LHCN-M2 (cell line): ENCODE results near the gene DUSP2. TPM values are rescaled to one million over a fixed set of nuclear protein-coding genes. Genes with fewer than 3 reads are reported as not detected.

Experiments used
- DNase-seq: peaks from one replicate; pipeline ENCODE4 v3.0.0-alpha.2; 2012; ENCODE audit warnings: low read depth
- polyA plus RNA-seq: library from polyadenylated mRNA; unstranded; fragments of >200 nt; gene quantifications from one replicate; pipeline ENCODE4 v1.2.1, GENCODE V29; 2012; ENCODE audit warnings: missing spikeins
- total RNA-seq: library from RNA; depleted of rRNA; stranded (reverse); fragments of >200 nt; gene quantifications from 2 replicates; pipeline ENCODE4 v1.2.3, GENCODE V29; 2014; rRNA removed

Gene DUSP2, protein sequence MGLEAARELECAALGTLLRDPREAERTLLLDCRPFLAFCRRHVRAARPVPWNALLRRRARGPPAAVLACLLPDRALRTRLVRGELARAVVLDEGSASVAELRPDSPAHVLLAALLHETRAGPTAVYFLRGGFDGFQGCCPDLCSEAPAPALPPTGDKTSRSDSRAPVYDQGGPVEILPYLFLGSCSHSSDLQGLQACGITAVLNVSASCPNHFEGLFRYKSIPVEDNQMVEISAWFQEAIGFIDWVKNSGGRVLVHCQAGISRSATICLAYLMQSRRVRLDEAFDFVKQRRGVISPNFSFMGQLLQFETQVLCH
- total RNA-seq: 0.23 and 0.71 TPM in 2 replicates
- 0.61 TPM for polyA plus RNA-seq

DNA sequence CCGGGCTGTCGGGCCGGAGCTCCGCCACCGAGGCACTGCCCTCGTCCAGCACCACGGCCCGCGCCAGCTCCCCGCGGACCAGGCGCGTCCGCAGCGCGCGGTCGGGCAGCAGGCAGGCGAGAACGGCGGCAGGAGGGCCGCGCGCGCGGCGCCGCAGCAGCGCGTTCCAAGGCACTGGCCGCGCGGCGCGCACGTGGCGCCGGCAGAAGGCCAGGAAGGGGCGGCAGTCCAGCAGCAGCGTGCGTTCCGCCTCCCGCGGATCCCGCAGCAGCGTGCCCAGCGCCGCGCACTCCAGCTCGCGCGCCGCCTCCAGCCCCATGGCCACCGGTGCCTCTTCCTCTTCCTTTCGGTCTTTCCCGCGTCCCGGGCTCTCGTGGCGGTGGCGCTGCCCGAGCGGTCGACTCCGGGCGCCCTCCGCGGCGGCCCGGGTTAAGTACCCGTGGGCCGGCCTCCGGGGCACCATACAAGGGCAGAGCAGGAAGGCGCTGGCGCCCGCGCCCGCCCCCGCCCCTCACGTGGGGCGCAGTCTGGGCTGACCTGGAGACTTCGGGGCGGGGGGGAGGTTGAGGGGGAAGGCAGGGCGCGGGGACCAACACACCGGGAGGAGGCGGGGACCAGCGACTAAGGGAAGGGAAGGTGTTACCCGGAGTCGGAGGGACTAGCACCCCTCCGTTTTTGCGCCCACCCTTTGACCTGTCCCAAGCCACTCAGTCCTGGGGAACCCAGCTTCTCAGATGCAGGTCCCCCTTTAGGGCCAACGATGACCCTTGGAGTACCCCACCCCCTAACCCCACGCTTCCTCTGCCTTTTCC, at the start of gene DUSP2:
Gene DUSP2 (minus strand): TSS at position 405 of the 812 bp plus-strand sequence. CDS start 86 bp downstream, at position 319.
- peak; percentile 22 for DNase-seq

DNA sequence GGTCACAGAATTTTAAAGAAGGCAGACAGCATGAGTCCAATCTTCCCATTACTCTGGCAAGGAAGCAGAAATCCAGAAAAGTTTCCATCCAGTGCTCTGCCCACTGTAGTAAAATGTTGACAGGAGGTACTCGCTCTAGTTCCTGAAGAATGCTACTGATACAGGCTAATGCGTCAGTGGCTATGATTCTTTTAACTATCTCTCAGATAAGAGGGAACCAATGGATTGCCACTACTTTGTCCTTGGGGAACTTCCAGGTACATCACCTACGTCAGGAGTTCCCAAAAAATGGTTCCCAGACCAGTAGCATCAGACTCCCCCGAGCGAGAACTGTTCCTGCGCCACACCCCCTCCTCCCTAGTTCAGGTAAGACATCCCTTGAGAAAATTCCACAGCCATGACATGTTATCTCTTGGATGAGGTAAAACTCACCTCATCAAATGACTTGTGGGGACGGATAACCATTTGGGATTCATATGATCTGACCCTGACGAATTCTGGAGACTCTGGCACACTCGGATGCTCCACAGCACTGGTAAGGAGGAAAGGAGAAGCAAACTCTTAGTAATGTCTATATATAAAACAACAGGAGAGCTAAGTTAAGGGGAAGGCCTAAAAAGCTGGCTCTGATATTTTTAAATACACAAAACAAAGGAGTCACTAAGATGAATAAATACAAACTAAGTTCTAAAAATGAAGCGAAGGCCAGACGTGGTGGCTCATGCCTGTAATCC, 46.9 kb upstream of the DUSP2 start:
- no peak for DNase-seq

DNA sequence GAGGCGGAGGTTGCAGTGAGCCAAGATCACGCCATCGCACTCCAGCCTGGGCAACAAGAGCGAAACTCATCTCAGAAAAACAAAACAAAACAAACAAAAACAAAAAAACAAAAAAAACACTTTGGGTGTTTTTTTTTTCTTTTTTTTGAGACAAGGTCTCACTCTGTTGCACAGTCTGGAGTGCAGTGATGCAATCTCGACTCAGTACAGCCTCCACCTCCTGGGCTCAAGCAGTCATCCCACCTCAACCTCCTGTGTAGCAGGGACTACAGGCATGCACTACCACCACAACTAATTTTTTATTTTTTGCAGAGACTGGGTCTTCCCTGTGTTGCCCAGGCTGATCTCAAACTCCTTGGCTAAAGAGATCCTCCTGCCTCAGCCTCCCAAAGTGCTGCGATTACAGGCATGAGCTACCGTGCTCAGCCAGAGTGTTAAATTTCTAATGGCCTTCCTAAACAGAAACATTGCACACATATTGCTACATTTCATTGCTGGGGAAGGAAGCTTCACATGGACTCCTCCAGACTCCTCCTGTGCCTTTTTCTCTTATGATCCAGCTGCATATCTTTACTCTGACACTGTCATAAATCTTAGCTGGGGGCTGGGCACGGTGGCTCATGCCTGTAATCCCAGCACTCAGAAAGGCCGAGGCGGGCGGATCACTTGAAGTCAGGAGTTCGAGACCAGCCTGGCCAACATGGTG, 43.7 kb upstream of the DUSP2 start:
- DNase-seq: no peak

DNA sequence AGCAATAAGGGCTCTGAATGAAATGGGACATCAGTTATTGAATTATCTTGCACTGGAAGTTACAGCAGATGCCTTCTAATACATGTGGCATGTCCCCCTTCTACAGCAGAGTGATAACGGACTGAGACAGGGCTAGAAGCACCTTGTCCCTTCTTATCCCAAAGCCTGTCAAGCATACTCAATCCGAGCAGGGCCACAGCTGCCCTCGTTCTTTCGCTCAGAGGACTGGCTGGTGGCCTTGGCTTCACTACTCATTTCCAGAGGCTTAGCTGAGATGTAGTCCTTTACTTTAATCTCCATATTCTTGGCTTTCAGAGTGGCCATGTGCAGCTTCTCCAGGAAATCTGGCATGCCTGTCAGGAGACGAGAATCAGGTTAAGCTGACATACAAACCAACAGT, 41.3 kb upstream of the DUSP2 start:
- no peak for DNase-seq

DNA sequence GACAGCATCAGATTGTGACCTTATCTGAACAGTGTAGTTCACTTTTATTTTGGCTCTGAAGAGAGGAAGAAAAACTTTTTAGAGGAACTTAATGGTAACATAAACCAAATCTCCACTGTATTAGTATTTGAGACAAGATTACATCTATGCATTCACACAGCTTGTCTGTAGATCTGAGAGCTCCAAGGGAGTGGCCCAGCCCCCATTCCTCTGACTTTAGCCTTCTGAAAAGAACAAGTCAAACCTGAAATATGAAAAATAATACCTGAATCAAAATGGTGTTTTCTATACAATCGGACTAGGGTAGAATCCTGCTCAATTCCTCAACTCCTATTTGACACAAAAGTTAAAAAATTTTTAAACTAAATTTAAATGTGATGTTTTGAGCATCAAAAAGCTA, 40.3 kb upstream of the DUSP2 start:
- DNase-seq: no peak

DNA sequence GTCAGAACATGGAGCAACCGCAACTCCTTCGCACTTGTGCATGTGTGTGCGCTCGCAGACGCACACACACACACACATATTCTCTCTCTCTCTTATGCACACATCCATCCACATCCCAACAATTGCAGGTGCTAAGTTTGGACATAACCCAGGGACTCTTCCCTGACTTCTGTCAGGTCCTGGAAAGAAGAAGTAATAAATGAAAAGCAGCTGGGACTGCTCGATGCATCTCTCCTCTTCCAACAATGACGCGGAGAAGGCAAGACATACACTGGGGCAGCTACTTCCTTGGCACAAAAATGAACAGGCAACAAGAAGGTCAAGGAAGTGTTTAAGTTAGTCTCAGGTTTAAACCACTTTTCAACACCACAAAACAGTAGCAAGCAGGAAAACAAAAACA, 39.7 kb upstream of the DUSP2 start:
- DNase-seq: no peak

DNA sequence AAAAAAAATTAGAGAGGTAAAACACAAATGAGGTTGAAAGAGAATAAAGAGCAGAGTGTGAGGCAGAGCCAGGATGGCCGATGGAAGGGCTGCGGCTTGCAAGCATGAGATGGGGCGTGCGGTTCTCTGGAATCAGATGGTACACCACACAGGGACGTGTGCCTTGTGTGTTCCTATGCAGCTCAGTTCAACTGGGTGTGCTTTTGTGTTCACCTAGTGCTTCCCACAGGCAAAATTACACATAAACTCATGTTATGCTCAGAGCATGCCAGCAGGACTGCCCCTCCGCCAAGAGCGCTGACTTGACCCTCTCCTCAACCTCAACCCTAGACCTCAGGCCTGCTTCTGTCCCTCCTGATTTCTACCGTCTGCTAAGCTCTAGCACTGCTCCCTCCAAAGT, 38.9 kb upstream of the DUSP2 start:
- no peak for DNase-seq

DNA sequence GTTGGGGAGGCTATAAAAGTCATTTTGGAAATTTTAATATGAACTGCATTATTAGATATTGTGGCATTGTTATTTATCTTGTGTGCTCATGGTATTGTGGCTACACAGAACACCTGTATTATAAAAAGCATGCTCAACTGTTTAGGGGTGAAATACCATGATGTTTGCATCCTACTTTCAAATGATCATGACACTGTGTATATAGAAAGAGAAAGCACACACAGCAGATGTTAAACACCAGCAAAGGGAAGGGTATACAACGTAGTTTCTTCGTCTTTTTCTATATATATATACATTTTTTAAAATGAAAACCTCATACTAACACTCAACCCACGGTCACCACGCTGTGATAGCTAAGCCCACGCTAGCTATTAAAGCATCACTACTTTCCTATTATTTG, 36.3 kb upstream of the DUSP2 start:
- no peak for DNase-seq

DNA sequence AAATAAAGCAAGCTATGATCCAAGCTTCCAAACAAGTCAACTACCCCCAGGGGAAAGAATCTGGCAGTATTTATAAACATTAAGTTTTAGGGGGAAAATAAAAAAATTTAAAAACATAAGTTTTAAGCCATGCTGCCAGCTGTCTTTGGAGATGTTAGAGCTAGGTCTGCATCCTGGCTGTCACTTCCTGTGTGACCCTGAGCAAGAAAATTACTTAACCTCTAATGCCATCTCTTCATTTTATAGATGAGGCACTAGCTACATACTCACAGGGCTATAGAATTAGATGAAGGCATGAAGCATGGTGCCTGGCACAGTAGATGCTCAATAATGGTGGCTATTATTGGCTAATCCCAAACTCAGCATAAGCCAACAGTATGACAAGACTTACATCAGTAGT, 35.3 kb upstream of the DUSP2 start:
- no peak for DNase-seq

DNA sequence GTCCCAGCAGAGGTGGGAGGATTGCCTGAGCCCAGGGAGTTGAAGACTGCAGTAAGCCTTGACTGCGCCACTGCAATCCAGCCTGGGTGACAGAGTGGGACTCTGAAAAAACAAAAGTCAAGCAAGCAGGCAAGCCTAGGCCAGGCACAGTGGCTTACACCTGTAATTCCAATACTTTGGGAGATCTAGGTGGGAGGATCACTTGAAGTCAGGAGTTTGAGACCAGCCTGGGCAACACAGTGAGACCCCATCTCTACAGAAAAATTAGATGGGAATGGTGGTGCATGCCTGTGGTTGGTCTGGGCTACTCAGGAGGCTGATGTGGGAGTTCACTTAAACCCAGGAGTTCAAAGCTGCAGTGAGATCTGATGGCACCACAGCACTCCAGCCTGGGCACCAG, 34.8 kb upstream of the DUSP2 start:
- DNase-seq: no peak

DNA sequence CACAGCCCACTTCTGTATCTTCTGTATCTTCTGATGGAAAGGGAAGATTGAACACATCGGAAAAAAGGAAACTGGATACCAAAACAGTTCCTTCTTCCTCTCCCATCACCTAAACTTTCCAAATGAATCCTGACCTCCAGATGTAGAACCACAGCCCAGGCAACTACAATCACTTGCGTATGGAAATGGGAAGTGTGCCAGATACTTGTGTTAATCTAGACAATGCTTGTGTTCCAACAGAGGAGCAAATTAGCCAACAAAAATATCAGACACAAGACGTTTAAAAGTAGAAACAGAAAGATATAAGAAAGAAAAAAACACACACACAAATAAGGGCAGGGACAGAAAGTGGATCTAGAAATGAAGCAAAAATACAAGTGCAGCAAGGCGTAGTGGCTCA, 31.4 kb upstream of the DUSP2 start:
- no peak for DNase-seq

DNA sequence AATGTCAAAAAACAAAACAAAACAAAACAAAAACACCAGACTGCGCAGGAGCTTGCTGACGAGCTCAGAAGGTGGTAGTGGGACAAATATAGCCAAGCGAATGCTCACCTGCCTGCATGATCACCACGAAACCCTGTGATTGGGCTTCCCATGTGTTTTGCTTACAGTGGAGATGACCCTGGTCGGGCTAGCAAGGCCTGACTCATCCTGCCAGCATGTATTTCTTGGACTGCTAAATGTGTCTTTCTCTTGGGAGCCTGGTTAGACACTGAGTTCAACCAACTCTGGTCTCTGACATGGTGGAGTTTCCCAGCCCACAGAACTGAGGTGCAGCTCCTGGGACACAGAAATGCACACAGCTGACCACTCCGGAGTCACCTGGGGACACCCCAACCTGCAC, 30.7 kb upstream of the DUSP2 start:
- peak; percentile 56 for DNase-seq

DNA sequence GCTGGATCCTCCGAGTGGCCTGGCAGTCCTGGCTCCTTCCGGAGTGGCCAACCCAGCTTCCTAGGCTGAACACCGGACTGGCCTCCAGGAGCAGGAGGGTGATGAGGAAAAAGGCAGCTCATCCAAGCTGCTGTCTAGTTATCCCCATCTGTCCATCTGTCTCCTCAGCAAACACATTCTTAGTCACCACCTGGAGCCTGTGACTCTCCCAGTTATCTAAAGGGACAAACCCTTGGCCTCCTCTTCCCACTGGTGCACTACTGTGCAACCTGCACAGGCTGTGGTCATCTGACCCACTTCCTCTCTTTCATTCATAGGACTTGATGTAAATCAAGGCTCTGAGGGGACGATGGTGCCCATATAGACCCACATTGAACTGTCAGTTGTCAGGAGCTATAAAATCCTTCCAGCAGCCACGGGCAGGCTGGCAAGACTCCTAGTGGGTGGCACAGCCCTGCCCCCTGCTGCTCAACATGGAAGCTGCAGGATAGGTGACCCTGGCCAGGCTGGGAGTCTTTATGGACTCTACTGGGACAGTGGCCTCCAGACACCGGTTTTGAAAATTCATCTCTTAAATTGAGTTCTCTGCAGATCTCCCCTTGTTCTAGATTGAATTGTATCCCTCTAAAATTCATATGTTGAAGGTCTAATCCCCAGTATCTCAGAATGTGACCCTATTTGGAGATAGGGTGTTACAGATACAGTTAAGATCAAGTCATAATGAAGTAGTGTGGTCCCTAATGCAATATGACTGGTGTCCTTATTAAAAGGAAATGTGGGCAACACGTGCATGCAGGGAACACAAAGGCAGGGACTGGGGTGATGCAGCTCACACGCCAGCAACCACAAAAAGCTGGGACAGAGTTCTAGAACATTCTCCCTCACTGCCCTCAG, 29.3 kb upstream of the DUSP2 start:
- peak; percentile 54 for DNase-seq

DNA sequence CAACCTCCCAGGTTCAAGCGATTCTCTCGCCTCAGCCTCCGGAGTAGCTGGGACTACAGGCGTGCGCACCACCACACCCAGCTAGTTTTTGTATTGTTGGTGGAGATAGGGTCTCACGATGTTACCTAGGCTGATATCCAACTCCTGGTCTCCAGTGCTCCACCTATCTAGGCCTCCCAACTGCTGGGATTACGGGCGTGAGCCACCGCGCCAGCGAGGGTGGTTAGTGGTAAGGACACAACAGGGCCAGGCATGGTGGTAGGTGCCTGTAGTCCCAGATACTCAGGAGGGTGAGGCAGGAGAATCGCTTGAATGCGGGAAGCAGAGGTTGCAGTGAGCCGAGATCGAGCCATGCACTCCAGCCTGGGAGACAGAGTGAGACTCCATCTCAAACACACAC, 26.6 kb upstream of the DUSP2 start:
- no peak for DNase-seq

DNA sequence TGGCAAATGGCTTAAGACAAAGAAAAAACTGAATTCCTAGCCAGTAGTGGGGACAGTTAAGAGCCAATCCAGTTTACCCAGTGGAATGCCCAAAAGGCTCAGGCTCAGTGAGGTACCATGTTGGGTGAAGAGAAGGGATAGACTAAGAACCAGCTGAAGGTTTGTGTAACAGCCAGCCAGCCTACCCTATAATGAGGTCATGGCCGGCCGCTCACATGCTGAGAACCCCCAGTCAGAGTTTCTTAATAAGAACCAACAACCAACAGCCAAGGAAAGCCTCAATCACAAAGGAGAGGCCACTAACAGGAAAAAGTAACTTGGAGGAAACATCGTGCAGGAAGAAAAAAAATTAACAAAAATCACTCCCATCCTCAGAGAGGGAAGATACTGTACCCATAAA, 25.4 kb upstream of the DUSP2 start:
- no peak for DNase-seq

DNA sequence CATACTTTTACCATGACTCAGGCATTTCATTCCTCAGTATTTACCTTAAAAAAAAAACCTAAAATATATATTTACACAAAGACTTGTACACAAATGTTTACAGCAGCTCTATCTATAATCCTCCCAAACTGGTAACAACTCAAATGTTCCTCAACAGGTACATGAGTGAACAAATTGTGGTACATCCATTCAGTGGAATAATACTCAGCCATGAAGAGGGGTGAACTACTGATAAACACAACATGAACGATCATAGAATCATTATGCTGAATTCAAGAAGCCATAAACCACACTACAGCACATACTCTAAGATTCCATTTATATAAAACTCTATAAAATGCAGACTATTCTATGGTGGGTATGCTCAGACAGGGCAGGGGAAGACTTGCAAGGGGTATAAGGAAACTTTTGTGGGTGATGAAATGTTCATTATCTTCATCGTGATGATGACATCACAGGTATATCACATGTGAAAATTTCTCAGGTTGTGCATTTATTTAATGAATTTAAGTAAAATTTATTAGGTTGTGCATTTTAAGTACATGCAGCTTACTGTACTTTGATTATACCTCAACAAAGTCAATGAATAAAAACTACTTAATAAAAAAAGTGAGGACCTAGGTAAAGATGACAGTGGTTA, 24.7 kb upstream of the DUSP2 start:
- DNase-seq: no peak

DNA sequence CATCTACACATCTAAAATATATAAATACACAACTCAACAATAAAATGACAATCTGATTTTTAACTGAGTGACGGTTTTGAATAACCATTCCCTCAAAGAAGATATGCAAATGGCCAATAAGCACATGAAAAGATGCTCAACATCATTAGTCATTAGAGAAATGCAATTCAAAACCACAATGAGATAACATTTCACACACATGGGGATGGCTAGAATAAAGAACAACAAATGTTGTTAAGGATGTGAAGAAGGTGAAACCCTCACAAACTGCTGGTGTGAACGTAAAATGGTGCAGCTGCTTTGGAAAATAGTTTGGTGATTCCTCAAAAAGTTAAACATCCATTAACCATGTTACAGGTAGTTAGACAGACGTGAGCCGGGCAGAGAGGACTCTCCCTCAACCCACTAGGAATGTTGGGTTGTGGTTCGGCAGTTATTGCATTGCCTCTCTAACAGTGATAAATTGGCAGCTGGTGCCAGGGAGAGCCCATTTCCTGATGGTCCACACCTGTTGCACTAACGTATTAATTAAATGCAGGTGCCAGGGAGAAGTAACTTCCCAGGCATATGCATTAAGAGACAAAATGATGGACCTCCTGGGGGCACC, 22.3 kb upstream of the DUSP2 start:
- peak; percentile 56 for DNase-seq

DNA sequence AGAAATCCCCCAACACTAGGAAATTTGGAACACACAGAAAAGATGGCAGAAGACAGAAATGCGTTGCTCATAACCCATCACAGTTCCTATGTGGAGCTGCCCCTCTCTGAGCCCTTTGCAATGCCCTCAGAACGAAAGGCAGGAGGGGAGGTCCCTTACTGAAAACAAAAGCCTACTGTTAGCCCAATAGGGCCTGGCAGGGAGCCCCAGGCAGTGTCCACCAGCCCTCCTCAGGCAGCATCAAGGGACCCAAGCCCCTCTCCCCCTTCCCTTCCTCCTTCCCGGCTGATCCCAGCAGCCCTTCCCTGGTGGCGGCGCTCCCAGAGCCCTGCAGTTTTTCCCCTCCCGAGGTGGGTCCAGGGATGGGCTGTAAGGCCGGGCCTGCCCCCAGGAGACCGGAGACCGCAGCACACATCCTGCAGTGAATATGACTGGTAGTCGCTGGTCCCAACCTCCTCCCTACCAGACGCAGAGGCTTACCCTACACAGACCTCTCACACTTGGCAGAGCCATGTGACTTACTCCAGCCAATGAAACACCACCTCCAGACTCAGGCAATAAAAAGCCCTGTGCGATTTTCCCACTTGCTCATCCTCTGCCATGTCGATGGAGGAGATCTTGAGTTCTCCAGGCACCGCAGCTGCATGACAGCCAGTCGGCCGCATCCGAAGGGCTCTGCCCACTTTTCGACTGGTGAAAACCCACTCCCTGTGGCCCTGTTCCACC, 19.4 kb upstream of the DUSP2 start:
- no peak for DNase-seq
